Measurements from ENCODE around the gene P3H3.

Gene P3H3

DNA sequence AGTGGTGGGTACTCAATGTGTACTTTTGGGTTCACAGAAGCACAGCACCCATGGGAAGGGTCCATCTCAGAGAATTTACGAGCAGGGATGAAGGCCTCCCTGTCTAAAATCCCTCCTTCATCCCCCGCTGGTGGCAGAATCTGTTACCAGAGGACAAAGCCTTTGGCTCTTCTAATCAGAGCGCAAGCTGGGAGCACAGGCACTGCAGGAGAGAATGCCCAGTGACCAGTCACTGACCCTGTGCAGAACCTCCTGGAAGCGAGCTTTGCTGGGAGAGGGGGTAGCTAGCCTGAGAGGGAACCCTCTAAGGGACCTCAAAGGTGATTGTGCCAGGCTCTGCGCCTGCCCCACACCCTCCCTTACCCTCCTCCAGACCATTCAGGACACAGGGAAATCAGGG, 8.0 kb upstream of the P3H3 start:
- TF ChIP-seq, protein P1, sequence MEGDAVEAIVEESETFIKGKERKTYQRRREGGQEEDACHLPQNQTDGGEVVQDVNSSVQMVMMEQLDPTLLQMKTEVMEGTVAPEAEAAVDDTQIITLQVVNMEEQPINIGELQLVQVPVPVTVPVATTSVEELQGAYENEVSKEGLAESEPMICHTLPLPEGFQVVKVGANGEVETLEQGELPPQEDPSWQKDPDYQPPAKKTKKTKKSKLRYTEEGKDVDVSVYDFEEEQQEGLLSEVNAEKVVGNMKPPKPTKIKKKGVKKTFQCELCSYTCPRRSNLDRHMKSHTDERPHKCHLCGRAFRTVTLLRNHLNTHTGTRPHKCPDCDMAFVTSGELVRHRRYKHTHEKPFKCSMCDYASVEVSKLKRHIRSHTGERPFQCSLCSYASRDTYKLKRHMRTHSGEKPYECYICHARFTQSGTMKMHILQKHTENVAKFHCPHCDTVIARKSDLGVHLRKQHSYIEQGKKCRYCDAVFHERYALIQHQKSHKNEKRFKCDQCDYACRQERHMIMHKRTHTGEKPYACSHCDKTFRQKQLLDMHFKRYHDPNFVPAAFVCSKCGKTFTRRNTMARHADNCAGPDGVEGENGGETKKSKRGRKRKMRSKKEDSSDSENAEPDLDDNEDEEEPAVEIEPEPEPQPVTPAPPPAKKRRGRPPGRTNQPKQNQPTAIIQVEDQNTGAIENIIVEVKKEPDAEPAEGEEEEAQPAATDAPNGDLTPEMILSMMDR (IDR thresholded peaks at IDR 0.05; ENCODE audit: low read depth, low read length, missing control alignments): no peak
- in situ Hi-C loops (cut with HindIII; ENCODE audit: low sequenced_read_pairs): no loop called here
- DNase-seq (ENCODE audit: low read depth): no peak
- H3K4me3 ChIP-seq (ENCODE audit: low read depth, low read length): no peak overlapping the region

DNA sequence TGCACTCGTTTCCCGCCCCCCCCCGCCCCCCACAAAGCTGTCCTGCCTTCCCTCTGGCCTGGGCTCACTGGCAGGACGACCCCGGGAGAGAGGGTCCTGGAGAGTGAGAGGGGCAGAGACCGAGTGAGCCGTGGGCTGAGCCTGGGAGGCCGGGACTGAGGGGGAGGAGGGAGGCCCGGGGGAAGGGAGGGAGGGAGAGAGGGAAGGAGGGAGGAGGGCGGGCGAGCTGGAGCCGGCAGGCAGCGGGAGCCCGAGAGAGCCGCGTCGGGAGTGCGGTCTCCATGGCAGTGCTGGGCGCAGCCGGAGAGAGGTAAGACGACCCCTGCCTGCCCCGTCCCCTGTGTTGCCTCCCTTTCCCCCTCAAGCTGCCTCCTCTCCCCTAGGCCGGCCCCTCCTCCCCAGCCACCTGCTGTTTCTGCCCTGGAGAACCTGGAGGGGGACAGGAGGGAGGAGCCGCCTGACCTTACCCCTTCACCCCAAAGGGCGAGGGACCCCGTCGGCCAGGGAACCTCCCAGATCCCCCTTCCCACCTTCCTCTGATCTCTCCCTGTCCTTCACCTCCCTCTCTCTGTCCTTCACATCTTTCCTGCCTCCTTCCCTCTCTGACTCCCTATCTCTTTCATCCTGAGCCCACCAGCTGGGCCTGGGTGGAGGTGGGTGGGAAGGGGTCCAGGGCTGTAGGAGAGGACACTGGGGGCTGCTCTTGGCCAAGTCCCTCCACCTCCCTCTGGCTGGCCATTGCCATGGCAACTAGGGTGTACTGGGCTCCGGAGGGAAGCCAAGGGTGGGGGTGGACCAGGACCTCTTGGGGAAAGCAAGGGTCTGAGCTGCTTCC, 6.4 kb upstream of the P3H3 start, which contains the start of gene GPR162:
GPR162 (plus strand) TSS at position 231 of the 835 bp plus-strand sequence. CDS start 2,078 bp downstream, outside the sequence.
- TF ChIP-seq, protein P1 (IDR thresholded peaks at IDR 0.05; ENCODE audit: low read depth, low read length, missing control alignments): no peak
- no peak for DNase-seq (ENCODE audit: low read depth)
- peak within 1 kb of the TSS; percentile 52 for H3K4me3 ChIP-seq (ENCODE audit: low read depth, low read length)
- in situ Hi-C loops (cut with HindIII; ENCODE audit: low sequenced_read_pairs): no loop called here

DNA sequence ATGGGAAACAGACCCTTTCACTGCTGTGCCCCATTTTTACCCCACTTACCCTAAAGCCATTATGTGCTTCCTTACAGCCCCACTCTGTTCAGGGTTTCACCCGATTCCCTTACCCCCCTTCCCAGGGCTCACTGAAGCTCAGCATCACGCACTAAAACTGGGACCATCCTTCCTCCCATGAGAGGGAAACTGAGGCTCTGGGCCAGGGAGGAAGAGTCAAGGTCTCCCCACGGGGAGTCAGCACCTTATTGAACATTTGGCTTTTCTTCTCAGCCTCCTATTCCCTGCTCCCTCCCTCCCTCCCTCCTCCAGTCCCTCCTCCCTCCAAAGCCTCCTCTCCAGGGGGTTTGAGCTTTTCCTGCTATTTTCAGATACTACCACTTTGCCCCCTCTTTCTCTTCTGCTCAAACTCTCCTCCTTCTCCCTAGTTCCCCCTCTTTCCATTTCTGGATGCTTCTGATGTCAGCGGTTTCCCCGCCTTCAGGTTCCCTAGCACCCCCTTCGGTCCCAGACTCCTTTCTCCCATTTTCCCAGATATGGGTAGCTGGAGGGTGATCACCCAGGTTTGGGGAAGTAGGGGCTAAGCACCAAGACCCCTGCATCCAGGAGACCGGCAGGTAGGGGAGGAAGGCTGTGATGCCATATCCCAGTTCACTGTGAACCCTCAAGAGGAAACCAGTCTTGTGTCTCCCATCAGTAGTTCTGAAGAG, 5.6 kb upstream of the P3H3 start:
- TF ChIP-seq, protein P1 (IDR thresholded peaks at IDR 0.05; ENCODE audit: low read depth, low read length, missing control alignments): no peak
- peak overlapping the region; percentile 52 for H3K4me3 ChIP-seq (ENCODE audit: low read depth, low read length)
- in situ Hi-C loops (cut with HindIII; ENCODE audit: low sequenced_read_pairs): no loop called here
- DNase-seq (ENCODE audit: low read depth): no peak

DNA sequence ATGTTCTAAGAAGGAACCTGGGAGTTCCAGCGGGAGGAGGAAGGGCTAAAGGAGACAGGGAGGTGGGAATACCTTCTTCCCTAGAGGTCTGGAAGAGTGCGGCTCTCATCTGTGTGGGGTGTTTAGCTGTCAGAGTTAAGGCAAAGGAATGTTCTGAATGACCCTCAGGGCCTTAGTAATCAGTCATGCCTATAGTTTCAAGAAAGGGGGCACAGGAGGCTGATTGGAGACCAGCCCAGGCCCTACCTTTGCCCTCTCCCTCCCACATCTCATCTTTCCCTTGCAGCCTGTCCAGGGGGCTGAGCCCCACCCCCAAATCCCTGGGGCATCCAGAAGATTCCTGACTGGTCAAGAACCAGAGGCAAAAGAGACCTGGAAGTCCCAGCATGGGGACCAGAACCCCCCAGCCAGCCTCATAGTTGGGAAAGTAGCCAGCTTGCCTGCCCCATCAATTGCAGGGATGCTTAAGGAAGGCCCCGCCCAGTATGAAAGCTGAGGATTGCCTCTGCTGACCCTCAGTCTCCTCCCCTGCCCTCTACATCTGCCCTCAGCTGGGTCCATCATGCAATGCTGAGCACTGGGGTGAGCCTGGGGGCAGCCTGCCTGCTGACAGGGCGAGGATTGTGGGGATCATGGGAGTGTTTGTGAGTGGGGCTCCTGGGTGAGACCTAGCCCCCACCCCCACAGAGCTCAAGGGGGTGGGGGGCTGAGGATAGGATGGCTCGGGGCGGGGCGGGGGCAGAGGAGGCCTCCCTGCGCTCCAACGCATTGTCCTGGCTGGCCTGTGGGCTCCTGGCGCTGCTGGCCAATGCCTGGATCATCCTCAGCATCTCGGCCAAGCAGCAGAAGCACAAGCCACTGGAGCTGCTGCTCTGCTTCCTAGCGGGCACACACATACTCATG, 4.8 kb upstream of the P3H3 start:
- in situ Hi-C loops (cut with HindIII; ENCODE audit: low sequenced_read_pairs): no loop called here
- no peak overlapping the region for H3K4me3 ChIP-seq (ENCODE audit: low read depth, low read length)
- DNase-seq (ENCODE audit: low read depth): no peak
- TF ChIP-seq, protein P1 (IDR thresholded peaks at IDR 0.05; ENCODE audit: low read depth, low read length, missing control alignments): no peak

DNA sequence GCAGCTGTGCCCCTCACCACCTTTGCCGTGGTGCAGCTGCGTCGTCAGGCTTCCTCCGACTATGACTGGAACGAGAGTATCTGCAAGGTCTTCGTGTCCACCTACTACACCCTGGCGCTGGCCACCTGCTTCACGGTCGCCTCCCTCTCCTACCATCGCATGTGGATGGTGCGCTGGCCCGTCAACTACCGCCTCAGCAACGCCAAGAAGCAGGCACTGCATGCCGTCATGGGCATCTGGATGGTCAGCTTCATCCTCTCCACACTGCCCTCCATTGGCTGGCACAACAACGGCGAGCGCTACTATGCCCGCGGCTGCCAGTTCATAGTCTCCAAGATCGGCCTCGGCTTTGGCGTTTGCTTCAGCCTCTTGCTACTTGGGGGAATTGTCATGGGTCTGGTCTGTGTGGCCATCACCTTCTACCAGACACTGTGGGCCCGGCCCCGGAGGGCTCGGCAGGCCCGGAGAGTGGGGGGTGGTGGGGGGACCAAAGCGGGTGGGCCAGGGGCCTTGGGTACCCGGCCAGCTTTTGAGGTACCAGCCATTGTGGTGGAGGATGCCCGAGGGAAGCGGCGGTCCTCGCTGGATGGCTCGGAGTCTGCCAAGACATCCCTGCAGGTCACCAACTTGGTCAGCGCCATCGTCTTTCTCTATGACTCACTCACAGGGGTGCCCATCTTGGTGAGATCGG, 4.0 kb upstream of the P3H3 start:
- DNase-seq (ENCODE audit: low read depth): no peak
- in situ Hi-C loops (cut with HindIII; ENCODE audit: low sequenced_read_pairs): no loop called here
- TF ChIP-seq, protein P1 (IDR thresholded peaks at IDR 0.05; ENCODE audit: low read depth, low read length, missing control alignments): no peak
- no peak overlapping the region for H3K4me3 ChIP-seq (ENCODE audit: low read depth, low read length)

Measured in astrocyte of the cerebellum (primary cell).